Measurements from ENCODE around the gene HBS1L. TPM values are rescaled to one million over a fixed set of nuclear protein-coding genes. Genes with fewer than 3 reads are reported as not detected.

The HBS1L gene
- total RNA-seq, 1 donor from 2014 or later = 114 TPM

DNA sequence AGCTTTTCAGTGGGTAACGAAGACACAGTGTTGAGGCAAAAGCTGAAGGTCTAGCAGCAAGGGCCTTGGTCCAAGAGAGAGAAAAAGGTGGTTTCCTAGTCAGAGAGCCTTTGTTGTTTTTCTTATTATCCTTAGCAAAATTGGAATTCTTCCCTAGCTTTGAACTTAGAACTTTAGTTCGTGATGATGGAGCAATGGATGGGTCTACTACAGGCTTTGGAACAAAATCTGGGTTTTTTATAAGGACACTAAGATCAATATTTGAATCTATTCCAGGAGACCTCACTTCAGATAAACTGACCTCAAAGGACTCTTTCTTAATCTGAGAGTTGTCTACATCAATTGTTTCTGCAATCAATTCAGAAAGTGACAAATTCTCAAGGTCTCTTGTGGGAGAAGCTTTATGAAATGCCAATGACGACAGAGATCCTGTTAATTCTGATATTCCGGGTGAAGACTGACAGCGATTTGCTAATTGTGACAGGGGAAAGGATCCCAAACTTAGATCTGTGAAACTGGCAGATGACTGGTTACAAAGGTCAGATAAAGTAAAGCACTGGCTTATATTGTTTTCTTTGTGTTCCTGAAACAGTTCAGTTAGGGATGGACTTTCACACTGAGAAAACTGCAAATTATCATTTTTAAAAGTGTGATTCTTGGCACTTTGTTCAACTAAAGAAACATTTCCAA, 17.7 kb downstream of the HBS1L start:
- DNase-seq (ENCODE audit: low read depth) = no peak
- H3K36me3 ChIP-seq (ENCODE audit: control insufficient read depth, insufficient read depth, low read length) = no peaks in the 10 kb centered on the region
- H3K27me3 ChIP-seq (ENCODE audit: control insufficient read depth, insufficient read depth, low read length) = no peaks in the 10 kb centered on the region
- no peak overlapping the region for H3K4me3 ChIP-seq (ENCODE audit: low read depth, low read length)
- no peak for FAIRE-seq
- TF ChIP-seq, protein P1, sequence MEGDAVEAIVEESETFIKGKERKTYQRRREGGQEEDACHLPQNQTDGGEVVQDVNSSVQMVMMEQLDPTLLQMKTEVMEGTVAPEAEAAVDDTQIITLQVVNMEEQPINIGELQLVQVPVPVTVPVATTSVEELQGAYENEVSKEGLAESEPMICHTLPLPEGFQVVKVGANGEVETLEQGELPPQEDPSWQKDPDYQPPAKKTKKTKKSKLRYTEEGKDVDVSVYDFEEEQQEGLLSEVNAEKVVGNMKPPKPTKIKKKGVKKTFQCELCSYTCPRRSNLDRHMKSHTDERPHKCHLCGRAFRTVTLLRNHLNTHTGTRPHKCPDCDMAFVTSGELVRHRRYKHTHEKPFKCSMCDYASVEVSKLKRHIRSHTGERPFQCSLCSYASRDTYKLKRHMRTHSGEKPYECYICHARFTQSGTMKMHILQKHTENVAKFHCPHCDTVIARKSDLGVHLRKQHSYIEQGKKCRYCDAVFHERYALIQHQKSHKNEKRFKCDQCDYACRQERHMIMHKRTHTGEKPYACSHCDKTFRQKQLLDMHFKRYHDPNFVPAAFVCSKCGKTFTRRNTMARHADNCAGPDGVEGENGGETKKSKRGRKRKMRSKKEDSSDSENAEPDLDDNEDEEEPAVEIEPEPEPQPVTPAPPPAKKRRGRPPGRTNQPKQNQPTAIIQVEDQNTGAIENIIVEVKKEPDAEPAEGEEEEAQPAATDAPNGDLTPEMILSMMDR (IDR thresholded peaks at IDR 0.05; ENCODE audit: insufficient read depth, low read length, severe bottlenecking) = no peak

DNA sequence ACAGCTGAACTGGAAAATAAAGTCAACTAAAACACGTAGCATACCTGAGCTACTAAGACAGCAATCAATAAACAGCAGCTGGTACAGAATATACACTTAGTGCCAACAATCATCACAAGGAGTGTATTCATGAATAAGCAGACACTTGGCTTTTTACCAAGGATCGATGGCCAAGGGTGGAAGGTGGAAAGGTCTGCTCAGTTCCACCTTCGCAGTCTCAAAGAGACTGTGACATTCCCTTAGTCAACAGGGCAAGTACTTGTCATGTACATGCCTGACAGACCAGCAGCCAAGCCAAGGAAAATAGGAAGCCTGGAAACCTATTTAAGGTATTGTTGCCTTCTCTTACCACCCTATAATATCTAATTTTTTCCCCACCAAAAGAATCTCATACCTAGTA, 21.4 kb downstream of the HBS1L start:
- DNase-seq (ENCODE audit: low read depth) = no peak
- no peaks in the 10 kb centered on the region for H3K36me3 ChIP-seq (ENCODE audit: control insufficient read depth, insufficient read depth, low read length)
- no peak for FAIRE-seq
- no peak overlapping the region for H3K4me3 ChIP-seq (ENCODE audit: low read depth, low read length)
- TF ChIP-seq, protein P1 (IDR thresholded peaks at IDR 0.05; ENCODE audit: insufficient read depth, low read length, severe bottlenecking) = no peak
- H3K27me3 ChIP-seq (ENCODE audit: control insufficient read depth, insufficient read depth, low read length) = no peaks in the 10 kb centered on the region

DNA sequence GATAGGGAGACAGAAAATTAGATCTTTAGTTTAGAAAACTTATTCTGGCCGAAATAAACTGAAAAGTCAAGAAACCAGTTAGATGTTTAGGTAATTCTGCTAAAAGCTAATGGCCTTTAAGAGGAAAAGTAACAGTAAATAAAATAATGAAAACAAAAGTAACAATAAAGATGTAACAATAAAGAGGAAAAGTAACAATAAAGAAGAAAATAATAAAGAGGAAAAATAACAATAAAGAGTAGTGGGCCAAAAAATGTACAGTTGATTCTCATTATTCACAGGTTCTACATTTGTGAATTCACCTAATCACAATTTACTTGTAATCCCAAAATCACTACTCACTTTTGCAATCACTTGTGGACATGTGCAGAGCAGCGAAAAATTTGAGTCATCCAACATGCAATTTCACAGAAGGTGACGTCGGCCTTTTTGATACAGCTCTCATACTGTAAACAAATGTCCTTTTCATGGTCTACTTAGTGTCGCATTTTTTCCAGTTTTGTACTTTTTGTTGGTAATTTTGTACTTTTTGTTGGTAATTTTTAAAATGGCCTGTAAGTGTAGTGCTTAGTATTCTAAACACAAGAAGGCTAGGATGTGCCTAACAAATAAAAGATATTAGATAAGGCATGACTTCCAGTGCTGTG, 24.0 kb downstream of the HBS1L start:
- Histone ChIP-seq H3K27me3 (ENCODE audit: control insufficient read depth, insufficient read depth, low read length) (no peaks in the 10 kb centered on the region), H3K36me3 (ENCODE audit: control insufficient read depth, insufficient read depth, low read length) (no peaks in the 10 kb centered on the region), H3K4me3 (ENCODE audit: low read depth, low read length) (no peak overlapping the region)
- DNase-seq (ENCODE audit: low read depth) = peak; percentile 26
- FAIRE-seq = no peak
- TF ChIP-seq, protein P1 (IDR thresholded peaks at IDR 0.05; ENCODE audit: insufficient read depth, low read length, severe bottlenecking) = no peak

DNA sequence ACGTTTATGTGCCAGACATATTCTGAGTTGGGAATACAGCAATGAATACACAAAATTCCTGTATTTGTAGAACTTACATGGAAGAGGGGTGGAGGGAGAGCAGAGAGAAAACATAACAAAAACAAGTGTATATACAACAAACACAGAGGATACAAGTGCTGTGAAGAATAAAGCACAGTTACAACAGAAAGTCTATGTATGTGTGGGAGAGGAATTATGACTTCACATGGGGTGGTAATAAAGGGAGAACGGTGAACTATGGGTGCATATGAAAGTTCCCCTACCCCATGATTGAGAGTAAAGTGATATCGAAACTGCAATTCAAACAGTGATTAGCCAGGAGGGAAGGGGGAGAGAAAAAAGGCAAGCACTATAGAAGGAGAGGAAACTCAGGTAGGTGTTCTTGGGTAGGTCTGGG, 24.6 kb downstream of the HBS1L start:
- DNase-seq (ENCODE audit: low read depth) (no peak), FAIRE-seq (no peak)
- Histone ChIP-seq H3K27me3 (ENCODE audit: control insufficient read depth, insufficient read depth, low read length) (no peaks in the 10 kb centered on the region), H3K36me3 (ENCODE audit: control insufficient read depth, insufficient read depth, low read length) (no peaks in the 10 kb centered on the region), H3K4me3 (ENCODE audit: low read depth, low read length) (no peak overlapping the region)
- TF ChIP-seq, protein P1 (IDR thresholded peaks at IDR 0.05; ENCODE audit: insufficient read depth, low read length, severe bottlenecking) = no peak

DNA sequence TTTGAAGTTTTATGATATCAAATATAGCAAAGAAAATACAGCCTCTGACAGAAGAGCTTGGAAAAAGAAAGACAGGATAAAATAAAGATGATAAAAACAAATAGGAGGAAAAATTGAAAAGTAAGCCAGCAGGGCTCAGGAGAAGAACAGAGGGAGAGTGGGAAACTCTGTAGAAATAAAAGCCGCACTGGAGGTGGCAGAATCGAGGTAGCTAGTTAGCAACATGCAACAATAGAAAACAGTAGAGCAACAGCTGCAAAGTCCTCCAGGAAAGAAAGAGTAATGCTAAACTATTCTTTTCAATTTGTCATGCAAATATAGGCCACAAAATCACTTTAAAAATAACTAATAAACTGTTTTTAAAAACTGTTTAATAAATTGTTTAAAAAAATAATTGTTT, 28.8 kb downstream of the HBS1L start:
- FAIRE-seq = no peak
- Histone ChIP-seq H3K27me3 (ENCODE audit: control insufficient read depth, insufficient read depth, low read length) (no peaks in the 10 kb centered on the region), H3K4me3 (ENCODE audit: low read depth, low read length) (no peak overlapping the region), H3K36me3 (ENCODE audit: control insufficient read depth, insufficient read depth, low read length) (no peaks in the 10 kb centered on the region)
- TF ChIP-seq, protein P1 (IDR thresholded peaks at IDR 0.05; ENCODE audit: insufficient read depth, low read length, severe bottlenecking) = no peak
- DNase-seq (ENCODE audit: low read depth) = no peak

All from bronchial epithelial cell (primary cell).